GM13977 (cell line): ENCODE measurements around the gene AKAP6.

Experiments
- DNase-seq: peaks from one replicate; pipeline ENCODE4 v3.0.0; 2012; ENCODE audit warnings: low spot score
- in situ Hi-C: fragments of 300-500 bp; cut with MboI; formaldehyde crosslinking; loops from one replicate; pipeline ENCODE4 v1.12.0; 2022; ENCODE audit warnings: low sequenced_read_pairs, low pct_unique_long_range_greater_than_20kb, mixed read lengths, inconsistent platforms; ENCODE audit not compliant: unreplicated experiment
- TF ChIP-seq, protein P1 (sequence below): IDR thresholded peaks from 2 replicates; pipeline ENCODE4 v1.5.1; 2012; ENCODE audit warnings: mild to moderate bottlenecking, control low read depth; ENCODE audit not compliant: insufficient read depth; ENCODE audit errors: extremely low read depth, missing control alignments

Gene AKAP6

DNA sequence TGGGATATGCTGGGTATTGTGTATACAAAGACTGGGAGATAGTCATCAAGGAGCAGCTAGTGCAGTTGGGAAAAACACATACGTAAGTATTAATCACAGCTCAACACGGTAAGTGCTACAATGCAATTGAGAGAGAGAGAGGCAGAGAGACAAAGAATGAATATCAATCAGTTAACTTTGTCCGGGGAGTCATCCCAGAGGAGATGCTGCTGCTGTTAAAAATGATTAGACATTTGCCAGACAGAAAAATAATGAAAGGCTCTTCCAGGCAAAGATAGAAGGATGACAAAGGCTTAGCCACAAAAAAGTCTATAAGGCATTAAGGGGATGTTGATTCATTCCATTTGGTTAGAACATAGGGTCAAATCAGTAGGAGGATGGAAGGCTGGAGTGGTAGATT, 45.1 kb downstream of the AKAP6 start:
- TF ChIP-seq, protein P1, sequence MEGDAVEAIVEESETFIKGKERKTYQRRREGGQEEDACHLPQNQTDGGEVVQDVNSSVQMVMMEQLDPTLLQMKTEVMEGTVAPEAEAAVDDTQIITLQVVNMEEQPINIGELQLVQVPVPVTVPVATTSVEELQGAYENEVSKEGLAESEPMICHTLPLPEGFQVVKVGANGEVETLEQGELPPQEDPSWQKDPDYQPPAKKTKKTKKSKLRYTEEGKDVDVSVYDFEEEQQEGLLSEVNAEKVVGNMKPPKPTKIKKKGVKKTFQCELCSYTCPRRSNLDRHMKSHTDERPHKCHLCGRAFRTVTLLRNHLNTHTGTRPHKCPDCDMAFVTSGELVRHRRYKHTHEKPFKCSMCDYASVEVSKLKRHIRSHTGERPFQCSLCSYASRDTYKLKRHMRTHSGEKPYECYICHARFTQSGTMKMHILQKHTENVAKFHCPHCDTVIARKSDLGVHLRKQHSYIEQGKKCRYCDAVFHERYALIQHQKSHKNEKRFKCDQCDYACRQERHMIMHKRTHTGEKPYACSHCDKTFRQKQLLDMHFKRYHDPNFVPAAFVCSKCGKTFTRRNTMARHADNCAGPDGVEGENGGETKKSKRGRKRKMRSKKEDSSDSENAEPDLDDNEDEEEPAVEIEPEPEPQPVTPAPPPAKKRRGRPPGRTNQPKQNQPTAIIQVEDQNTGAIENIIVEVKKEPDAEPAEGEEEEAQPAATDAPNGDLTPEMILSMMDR = no peak
- in situ Hi-C loops = no loop called here
- DNase-seq = no peak

GRCh38 chr14:32375663-32376062, 46.6 kb downstream of the AKAP6 start:
- in situ Hi-C loops = no loop called here
- TF ChIP-seq, protein P1 = no peak

DNA sequence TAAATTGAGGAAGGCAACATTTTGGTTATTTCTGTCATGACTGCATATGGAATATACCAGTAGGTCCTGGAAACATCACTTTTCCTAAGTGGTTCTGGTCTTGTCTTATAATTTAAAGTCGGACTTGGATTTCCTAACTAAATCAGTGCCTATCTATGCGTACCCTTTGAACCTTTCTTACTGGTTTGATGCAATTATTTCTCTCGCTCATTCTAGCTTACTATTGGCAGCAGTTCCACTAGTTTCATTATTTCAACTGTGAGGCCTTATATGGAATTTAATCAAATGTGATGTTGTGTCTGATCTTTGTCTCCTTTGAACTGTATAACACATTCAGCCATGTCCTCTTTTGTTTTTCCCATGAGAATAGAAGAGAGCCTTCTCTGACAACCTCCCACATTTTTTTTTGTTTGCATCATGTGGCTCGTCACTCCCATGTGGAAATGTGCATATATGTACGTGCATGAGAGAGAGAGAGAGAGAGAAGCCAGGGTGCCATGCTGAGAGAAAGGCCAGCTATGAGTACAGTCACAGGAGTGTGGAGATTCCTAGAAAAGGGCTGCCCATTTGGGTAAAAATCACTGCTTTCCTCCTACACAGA, 48.0 kb downstream of the AKAP6 start:
- in situ Hi-C loops = no loop called here
- no peak for DNase-seq
- TF ChIP-seq, protein P1 = no peak

More at GRCh38 chr14:32375663-32376062, 46.6 kb downstream of the AKAP6 start:
- DNase-seq = no peak

- in situ Hi-C loops = no loop called here
- DNase-seq = no peak
- TF ChIP-seq, protein P1 = no peak
Measured at GRCh38 chr14:32378284-32378683, 49.2 kb downstream of the AKAP6 start.

- no peak for DNase-seq
- TF ChIP-seq, protein P1 = no peak
- in situ Hi-C loops = no loop called here
Measured at GRCh38 chr14:32379447-32379846, 50.3 kb downstream of the AKAP6 start.

DNA sequence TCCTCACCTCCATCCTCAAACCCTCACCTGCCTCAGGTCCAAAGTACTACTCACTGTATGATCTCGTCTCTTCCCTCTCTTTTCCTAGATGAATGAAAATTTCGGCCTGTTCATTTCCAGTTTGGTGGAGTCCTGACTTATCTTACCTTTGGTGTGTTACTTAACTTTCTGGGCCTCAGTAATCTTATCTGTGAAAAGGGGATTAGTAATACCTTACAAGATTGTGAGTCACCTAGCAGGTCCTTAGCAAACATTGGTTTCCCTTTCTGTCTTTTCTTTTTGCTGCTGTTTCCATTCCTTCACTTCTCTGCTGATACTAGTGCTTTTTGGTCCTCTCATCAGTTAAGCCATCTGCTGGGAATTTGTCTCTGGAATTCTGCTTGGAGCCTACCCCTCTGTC, 52.8 kb downstream of the AKAP6 start:
- TF ChIP-seq, protein P1 = no peak
- no peak for DNase-seq
- in situ Hi-C loops = no loop called here
